ENCODE measurements around the gene SLC12A7.
"Not testable (repeated sequence)": the region's sequence is repeated elsewhere in the genome, so short reads cannot be mapped to it uniquely, and the experiment has no call there.

Gene SLC12A7

GRCh38 chr5:1111727-1112289, at the start of gene SLC12A7:
TSS of gene SLC12A7 (minus strand) at chr5:1112063. CDS start at chr5:1111991, 72 bp downstream.
- DNase-seq (ENCODE audit: low spot score), result no peak

GRCh38 chr5:1161108-1161832, 49.4 kb upstream of the SLC12A7 start:
- DNase-seq (ENCODE audit: low spot score), result no peak

- DNase-seq (ENCODE audit: low spot score), result no peak
Measured at GRCh38 chr5:1159774-1160406, 48.0 kb upstream of the SLC12A7 start.

- no peak for DNase-seq (ENCODE audit: low spot score)
Measured at GRCh38 chr5:1159341-1159675, 47.4 kb upstream of the SLC12A7 start.

GRCh38 chr5:1158647-1159340, 46.9 kb upstream of the SLC12A7 start:
- no peak for DNase-seq (ENCODE audit: low spot score)

- not testable (repeated sequence) for DNase-seq (ENCODE audit: low spot score)
Measured at GRCh38 chr5:1157461-1157986, 45.7 kb upstream of the SLC12A7 start.

GRCh38 chr5:1156754-1157460, 45.0 kb upstream of the SLC12A7 start:
- DNase-seq (ENCODE audit: low spot score), result no peak

GRCh38 chr5:1156033-1156753, 44.3 kb upstream of the SLC12A7 start:
- DNase-seq (ENCODE audit: low spot score), result no peak

GRCh38 chr5:1155191-1156032, 43.5 kb upstream of the SLC12A7 start:
- DNase-seq (ENCODE audit: low spot score), result no peak

- DNase-seq (ENCODE audit: low spot score), result no peak
Measured at GRCh38 chr5:1153428-1153827, 41.6 kb upstream of the SLC12A7 start.

GRCh38 chr5:1152771-1153282, 41.0 kb upstream of the SLC12A7 start:
- DNase-seq (ENCODE audit: low spot score), result no peak

- DNase-seq (ENCODE audit: low spot score), result no peak
Measured at GRCh38 chr5:1152156-1152555, 40.3 kb upstream of the SLC12A7 start.

- no peak for DNase-seq (ENCODE audit: low spot score)
Measured at GRCh38 chr5:1151316-1151715, 39.5 kb upstream of the SLC12A7 start.

- DNase-seq (ENCODE audit: low spot score), result no peak
Measured at GRCh38 chr5:1150866-1151265, 39.0 kb upstream of the SLC12A7 start.

GRCh38 chr5:1144638-1145396, 33.0 kb upstream of the SLC12A7 start:
- no peak for DNase-seq (ENCODE audit: low spot score)

GRCh38 chr5:1144089-1144488, 32.2 kb upstream of the SLC12A7 start:
- DNase-seq (ENCODE audit: low spot score), result no peak

- DNase-seq (ENCODE audit: low spot score), result no peak
Measured at GRCh38 chr5:1143670-1143951, 31.7 kb upstream of the SLC12A7 start.

- no peak for DNase-seq (ENCODE audit: low spot score)
Measured at GRCh38 chr5:1142886-1143669, 31.2 kb upstream of the SLC12A7 start.

- DNase-seq (ENCODE audit: low spot score), result no peak
Measured at GRCh38 chr5:1141834-1142233, 30.0 kb upstream of the SLC12A7 start.
